Measurements from ENCODE around the gene TGFBR3.

Gene TGFBR3

DNA sequence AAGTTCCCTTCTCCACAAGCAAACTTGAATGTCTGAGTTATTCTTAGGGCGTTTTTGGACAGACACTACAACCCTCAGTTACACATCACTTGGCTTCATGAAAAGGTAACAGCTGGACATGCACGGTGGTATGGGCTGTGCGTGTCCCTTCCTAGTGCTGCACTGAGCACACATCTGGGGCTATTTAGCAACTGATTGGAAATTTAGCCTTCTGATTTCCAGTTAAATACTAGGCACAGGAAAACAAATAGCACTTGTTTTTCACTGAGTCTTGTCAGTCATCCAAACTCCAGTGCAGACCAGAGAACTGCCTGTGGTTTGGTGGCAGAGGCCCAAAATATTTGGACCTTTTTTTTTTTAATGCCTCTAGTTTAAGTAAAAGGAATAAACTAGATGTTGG lies 134.7 kb downstream of the TGFBR3 start:
- DNase-seq = no peak

DNA sequence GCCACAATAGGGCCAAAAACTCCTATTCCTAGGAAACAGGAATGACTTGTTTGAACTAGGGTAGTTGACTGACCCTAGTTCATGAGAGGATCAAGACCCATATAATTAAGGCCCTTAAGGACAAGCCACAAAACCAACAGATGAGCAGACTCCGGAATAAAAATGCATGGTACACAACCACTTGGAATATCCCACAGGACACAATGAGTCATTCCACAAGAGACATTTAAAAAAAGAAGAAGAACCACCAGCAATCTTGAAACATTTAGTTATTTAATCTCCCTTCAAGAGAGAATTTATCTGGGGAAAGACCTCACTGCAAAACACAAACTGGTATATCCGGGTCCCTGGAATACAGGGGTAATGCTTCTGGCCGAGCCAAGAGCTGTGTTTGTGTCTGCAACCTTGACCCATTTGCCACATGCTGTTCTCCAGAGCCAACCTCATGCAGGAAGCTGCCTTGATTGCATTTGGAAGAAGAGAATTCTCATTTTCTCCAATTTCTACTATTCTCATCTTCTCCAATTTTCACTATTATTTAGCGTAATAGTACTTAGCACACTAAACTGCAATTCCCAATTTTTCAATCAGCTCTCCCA lies 135.5 kb downstream of the TGFBR3 start:
- DNase-seq = no peak

DNA sequence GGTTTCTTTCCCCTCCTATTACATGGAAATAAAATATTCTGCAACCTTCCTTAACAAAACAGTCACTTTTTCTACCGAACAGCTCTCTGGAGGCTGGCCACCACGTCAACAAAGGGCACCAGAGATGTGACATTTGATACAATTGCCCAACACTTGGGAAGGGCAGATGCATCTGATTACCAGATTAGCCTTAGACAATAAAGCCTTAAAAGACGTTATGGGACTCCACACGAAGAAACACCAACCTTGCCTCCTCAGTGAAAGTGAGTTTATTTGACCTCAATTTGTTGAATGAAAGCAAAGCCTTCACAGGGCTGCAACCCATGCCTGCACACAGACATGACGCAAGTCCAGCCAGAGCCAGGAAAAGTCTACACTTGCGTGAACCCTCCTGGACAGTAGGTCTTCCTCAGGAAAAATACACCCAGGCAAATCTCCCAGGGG lies 136.1 kb downstream of the TGFBR3 start:
- no peak for DNase-seq

DNA sequence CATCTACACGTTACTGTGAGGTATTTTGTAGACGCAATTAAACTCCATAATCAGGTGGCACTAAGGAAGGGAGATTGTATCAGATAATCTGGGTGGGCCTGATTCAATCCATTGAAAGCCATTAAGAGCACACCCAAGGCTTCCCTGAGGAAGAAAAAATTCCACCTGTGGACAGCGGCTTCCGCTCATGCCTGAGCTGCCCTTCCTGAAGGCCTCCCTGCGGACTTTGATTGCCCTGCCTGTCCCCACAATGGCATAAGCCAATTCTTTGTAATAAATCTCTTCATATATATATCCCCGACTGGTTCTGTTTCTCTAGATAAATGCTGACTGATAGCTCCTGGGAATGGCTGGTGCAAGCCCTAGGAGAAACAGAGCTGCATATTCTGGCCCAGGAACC lies 138.3 kb downstream of the TGFBR3 start:
- no peak for DNase-seq

- DNase-seq = no peak
Observed at GRCh38 chr1:91746728-91747338, 139.1 kb downstream of the TGFBR3 start.

DNA sequence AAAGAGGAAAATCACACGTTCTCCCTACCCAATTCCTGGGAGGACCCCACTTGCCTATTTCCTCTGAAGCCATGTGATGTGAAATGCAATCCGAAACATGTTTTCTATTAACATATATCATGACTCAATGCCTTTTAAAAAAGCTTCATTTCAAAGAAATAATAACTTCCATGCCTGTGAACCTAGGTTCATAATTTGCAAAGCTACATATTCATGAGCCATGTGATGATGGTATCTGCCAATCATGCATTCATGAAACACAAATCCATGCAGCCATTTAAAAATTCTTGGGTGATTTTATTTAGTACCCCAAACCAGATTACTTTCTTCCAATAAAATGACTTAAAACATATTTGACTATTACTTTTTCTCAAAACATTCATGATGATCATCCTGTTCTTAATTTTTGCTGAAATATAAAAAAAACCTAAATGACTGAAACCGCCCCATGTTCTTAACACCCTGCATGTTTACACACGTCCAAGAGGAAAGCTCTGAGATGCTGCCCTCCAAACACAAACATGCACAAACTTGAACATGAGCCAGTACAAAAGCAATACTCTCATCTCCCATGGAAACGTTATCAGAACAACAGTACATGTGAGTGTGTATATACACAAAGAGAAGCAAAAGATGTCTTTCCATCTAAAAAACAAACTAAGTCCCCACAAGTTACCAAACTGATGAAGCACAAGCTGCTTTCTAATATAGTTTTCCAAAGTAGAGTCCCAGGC lies 140.1 kb downstream of the TGFBR3 start:
- DNase-seq = no peak

GRCh38 chr1:91744953-91745639 lies 140.9 kb downstream of the TGFBR3 start:
- DNase-seq = no peak

DNA sequence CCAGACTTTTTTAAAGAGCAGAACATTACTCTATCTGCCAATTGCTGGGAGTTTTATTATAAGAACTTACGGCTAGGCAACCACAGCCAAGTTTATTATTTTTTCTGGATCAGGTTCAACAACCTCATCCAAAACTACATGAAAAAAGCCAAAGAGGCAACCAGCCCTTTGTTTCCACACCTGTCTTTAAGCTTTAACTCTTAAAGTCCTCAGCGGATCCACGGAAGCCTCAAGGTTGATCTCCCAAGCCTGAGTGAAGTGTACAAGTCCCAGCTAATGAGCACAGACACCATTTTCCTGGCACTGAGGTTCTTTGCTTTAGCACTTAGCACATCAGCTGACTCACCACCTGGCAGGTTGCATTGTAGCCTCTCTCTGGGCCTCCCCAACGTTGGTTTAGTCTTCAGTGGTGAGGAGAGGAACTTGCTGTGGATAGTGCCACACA lies 143.1 kb downstream of the TGFBR3 start:
- no peak for DNase-seq

- no peak for DNase-seq
Observed at GRCh38 chr1:91741906-91742305, 144.0 kb downstream of the TGFBR3 start.

DNA sequence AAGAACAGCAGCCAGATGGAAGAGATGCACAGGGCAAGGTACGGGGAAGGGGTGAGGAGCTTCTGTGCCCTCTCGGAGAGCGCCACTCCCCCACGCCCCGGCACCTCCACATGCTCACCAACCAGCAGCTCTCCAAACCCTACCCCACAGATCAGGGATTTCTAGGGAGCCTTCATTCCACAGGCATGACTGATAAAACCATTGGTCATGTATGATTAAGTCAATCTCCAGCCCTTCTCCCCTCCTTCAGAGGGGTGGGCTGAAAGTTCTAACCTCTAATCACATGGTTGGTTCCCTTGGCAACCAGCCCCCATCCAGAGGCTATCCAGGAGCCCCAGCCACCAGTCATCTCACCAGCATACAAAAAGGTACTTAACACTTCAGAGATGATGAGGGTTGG lies 144.7 kb downstream of the TGFBR3 start:
- DNase-seq = no peak

DNA sequence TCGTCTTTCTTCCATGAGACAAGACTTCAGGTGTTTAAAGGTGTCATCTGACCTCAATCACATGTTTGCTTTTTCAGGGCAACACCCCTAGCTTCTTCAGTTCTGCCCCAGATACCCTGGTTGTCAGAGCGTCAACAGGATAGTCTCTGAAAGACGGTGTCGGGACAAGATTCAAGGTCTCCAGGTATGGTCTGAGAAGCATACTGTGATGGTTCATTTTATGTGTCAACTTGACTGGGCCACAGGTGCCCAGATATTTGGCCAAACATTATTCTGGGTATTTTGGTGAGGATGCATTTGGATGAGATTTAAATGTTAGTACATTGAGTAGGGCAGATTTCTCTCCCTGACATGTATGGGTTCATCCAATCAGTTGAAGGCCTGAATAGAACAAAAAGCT lies 148.3 kb downstream of the TGFBR3 start:
- DNase-seq = no peak

GRCh38 chr1:91736715-91737615 lies 149.0 kb downstream of the TGFBR3 start:
- no peak for DNase-seq

- DNase-seq = no peak
Observed at GRCh38 chr1:91736146-91736714, 149.7 kb downstream of the TGFBR3 start.

GRCh38 chr1:91735266-91735845 lies 150.6 kb downstream of the TGFBR3 start:
- DNase-seq = no peak

DNA sequence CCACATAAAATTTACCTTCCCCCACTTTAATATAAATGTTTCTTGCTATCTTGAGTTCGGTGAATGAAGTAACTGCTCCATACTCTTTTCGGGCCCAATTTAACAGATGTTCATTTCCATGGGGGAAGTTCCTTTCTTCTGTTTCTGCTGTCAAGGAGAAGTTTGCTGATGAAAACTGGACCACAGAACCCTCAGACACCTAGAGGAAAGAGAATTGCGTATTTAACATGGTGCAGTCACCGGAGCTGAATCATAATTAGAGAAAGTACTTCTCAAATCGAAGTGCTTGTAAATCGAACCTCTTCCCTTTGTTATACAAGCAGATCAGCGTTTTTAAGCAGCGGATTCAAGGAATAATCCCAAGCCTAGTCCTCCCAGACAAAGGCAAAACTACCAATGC lies 151.2 kb downstream of the TGFBR3 start:
- DNase-seq = no peak

DNA sequence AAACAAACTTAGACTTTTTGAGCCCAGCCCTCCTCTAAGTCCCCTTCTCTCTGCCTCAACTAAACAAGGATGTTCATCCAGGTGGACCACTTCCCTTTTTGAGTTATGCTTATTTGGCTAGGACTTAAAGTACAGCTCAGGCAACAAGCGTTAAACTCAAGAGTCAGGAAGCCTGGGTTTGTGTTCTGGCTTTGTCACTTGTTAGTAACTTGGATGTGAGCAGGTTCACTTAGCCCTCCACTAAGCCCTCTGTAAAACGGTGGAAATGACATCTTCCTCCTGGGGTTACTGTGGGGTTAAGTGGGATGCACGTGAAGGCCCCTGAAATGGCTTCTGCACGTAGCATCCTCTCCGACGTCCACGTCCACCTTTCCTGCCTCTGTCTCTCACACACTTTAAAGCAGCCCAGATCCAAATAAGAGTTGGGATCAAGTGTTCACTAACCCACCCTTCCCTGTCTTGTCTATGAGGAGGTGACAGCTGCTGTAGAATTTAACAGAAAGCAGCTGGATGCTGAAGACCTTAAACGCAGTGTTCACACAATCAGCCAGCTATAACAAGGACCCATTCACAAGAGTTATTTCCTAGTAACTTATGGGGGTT lies 152.7 kb downstream of the TGFBR3 start:
- no peak for DNase-seq

- DNase-seq = no peak
Observed at GRCh38 chr1:91732291-91733107, 153.5 kb downstream of the TGFBR3 start.

DNA sequence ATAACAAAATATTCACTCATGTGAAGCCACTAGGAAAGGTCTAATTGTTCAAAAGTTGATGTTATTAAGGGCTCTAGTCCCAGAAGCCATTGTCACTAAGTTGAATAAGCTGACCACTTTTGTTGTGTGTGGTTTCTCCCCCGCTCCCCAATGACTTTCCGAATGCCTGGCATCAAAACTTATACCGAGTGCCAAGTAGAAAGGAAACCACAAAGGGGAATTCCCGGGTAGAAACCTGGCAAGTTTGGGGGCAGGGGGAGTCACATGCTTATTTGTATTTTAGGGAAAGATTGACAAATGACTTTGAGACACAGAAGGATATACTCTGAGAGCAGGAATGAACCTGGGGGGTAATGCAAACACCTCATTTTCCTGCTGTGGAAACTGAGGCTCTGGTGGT lies 154.1 kb downstream of the TGFBR3 start:
- DNase-seq = peak; percentile 7

- DNase-seq = no peak
Observed at GRCh38 chr1:91730801-91731732, 154.9 kb downstream of the TGFBR3 start.

Data from CD4-positive, alpha-beta T cell treated with Interferon gamma for 1 hour (primary cell).